ENCODE data around the gene DHRSX.

Gene DHRSX

GRCh38 chrX:2193273-2193592 lies 307.5 kb downstream of the DHRSX start:
- no peak for DNase-seq (ENCODE audit: low spot score)

GRCh38 chrX:2192584-2193272 lies 308.0 kb downstream of the DHRSX start:
- no peak for DNase-seq (ENCODE audit: low spot score)

GRCh38 chrX:2188840-2189239 lies 311.9 kb downstream of the DHRSX start:
- DNase-seq (ENCODE audit: low spot score) = no peak

DNA sequence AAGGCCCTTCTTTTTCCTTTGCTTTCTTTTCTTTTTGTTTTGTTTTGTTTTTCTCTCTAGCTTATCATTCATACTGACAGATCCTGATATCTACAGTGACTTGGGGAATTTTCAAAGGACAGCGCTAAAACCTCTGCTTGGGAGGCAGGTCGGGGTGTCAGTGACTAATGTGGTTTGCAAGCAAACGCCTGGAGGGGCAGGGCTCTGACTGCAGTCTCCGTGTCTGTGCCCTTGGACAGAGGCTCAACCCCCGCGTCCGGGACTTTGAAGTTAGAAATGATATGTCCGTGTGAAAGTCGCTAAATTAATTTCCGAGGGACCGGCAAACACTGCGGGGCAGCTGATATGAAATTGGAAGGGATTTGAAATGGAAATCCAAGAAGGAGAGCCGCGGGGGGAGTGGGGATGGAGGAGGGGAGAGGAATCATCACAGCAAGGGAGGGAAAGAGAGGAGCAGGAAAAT lies 312.4 kb downstream of the DHRSX start:
- no peak for DNase-seq (ENCODE audit: low spot score)

DNA sequence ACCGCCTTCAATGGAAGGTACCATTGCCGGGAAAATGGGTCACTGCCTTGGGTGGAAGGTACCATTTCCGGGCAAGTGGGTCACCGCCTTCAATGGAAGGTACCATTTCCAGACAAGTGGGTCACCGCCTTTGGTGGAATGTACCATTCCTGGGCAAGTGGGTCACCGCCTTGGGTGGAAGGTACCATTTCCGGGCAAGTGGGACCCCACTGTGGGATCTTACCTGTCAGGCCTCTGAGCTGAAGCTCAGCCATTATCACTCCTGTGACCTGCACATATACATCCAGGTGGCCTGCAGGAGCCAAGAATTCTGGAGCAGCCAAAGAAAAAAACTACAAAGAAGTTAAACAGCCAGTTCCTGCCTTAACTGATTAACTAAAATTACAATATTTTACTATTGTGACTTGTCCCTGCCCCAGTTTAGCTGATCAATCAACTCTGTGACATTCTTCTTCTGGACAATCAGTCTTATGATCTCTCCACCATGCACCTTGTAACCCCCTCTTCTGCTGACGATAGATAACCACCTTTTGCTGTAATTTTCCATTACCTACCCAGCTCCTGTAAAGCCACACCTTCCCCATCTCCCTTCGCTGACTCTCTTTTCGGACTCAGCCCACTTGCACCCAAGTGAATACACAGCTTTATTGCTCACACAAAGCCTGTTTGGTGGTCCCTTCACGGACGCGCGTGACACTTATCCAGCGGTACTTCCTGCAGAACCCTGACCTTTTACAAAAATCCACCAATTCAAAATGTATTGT lies 313.2 kb downstream of the DHRSX start:
- DNase-seq (ENCODE audit: low spot score) = no peak

- no peak for DNase-seq (ENCODE audit: low spot score)
Measured at GRCh38 chrX:2185341-2186082, 315.3 kb downstream of the DHRSX start.

- no peak for DNase-seq (ENCODE audit: low spot score)
Measured at GRCh38 chrX:2184089-2184488, 316.7 kb downstream of the DHRSX start.

GRCh38 chrX:2183193-2183725 lies 317.5 kb downstream of the DHRSX start:
- no peak for DNase-seq (ENCODE audit: low spot score)

DNA sequence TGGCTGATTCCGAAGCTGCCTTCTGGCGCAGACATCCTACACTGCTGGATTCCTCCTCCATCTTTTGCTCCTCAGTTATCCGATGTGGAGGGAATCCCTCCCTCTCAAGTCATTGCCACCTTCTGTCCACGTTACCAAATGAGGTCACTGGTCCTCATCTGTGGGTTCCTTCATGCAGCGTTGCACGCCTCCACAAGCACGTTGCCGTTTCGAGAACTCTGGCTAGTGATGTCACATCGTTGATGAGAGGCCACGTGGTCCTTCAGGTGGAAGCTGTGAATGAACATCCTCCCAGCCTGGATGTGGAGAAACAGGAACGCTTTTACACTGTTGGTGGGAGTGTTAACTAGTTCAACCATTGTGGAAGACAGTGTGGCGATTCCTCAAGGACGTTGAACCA lies 323.2 kb downstream of the DHRSX start:
- DNase-seq (ENCODE audit: low spot score) = no peak

- DNase-seq (ENCODE audit: low spot score) = no peak
Measured at GRCh38 chrX:2176733-2177132, 324.0 kb downstream of the DHRSX start.

GRCh38 chrX:2176274-2176673 lies 324.5 kb downstream of the DHRSX start:
- no peak for DNase-seq (ENCODE audit: low spot score)

GRCh38 chrX:2172359-2172758 lies 328.4 kb downstream of the DHRSX start:
- DNase-seq (ENCODE audit: low spot score) = no peak
